Transverse colon (tissue), 4 donors: ENCODE data around the gene SIRT2. TPM values are rescaled to one million over a fixed set of nuclear protein-coding genes. Genes with fewer than 3 reads are reported as not detected.

ENCODE experiments used
- DNase-seq: peaks from one replicate; pipeline ENCODE4 v3.0.0-alpha.2; 2019
- H3K27ac ChIP-seq, 4 donors: fragments of 200-600 bp; sonication (generic); 2 replicates each; pipeline ENCODE4 v1.5.1; 2016 to 2018; ENCODE audit warnings: inconsistent platforms in 4 of 4
- H3K27me3 ChIP-seq: fragments of 200-600 bp; sonication (generic); 2 replicates; pipeline ENCODE4 v1.5.1; 2017; ENCODE audit warnings: inconsistent platforms
- H3K36me3 ChIP-seq, 4 donors: fragments of 200-600 bp; sonication (generic); 2 replicates each; pipeline ENCODE4 v1.5.1; 2017 to 2019; ENCODE audit warnings: inconsistent platforms in 4 of 4
- H3K4me1 ChIP-seq, 4 donors: fragments of 200-600 bp; sonication (generic); 2 replicates each; pipeline ENCODE4 v1.5.1; 2017 to 2020; ENCODE audit warnings: inconsistent platforms in 4 of 4
- H3K4me3 ChIP-seq, 4 donors: fragments of 200-600 bp; sonication (generic); 1 replicate in 1 of 4; 2 replicates in 3 of 4; pipeline versions ENCODE4 v1.5.1 to v1.6.1; 2017 to 2019; ENCODE audit warnings: inconsistent platforms in 4 of 4
- H3K9me3 ChIP-seq, 2 donors: fragments of 200-600 bp; sonication (generic); 2 replicates each; pipeline ENCODE4 v1.5.1; 2017 to 2019; ENCODE audit warnings: inconsistent platforms in 2 of 2
- CTCF ChIP-seq, 5 experiments: fragments of 200-600 bp in 3 of 5; fragments of 450-650 bp in 2 of 5; sonication (generic) in 3 of 5; IDR thresholded peaks; 1 replicate in 2 of 5; 2 replicates in 3 of 5; pipeline ENCODE4 v1.5.1; 2016 to 2017; ENCODE audit warnings: antibody characterized with exemption in 5 of 5, inconsistent platforms in 3 of 5, mild to moderate bottlenecking in 2 of 5, moderate library complexity in 1 of 5
- EP300 ChIP-seq: sonication (generic); formaldehyde crosslinking; IDR thresholded peaks from one replicate; pipeline ENCODE4 v1.6.1; 2017; ENCODE audit warnings: antibody characterized with exemption, low read depth
- POLR2A ChIP-seq: fragments of 450-650 bp; IDR thresholded peaks from one replicate; pipeline ENCODE4 v1.6.1; 2016; ENCODE audit warnings: antibody characterized with exemption, mild to moderate bottlenecking, moderate library complexity
- POLR2AphosphoS5 ChIP-seq, 3 donors: sonication (generic); formaldehyde crosslinking; IDR thresholded peaks; one replicate each; pipeline ENCODE4 v1.6.1; 2016; ENCODE audit warnings: antibody characterized with exemption in 3 of 3
- WGBS, 2 donors: methylation state at CpG; one replicate each; pipeline ENCODE4 v1.1.5; 2018; ENCODE audit warnings: low coverage in 1 of 2; 5-methylcytosine and 5-hydroxymethylcytosine counted together
- in situ Hi-C, 4 donors: fragments of 200-750 bp; cut with MboI; loops; one replicate each; pipeline versions ENCODE4 v1.15.0 to v1.15.1; 2017; ENCODE audit warnings: low sequenced_read_pairs in 3 of 4, low pct_ligation_motif_present in 1 of 4, low pct_unique_long_range_greater_than_20kb in 1 of 4
- intact Hi-C: fragments of 100-400 bp; cut with DNase I; formaldehyde crosslinking; loops from one replicate; pipeline ENCODE4 v1.15.1; 2023; ENCODE audit warnings: low total_unique reads
- total RNA-seq, 4 donors: library from RNA; depleted of rRNA; stranded (reverse); fragments of >200 nt; gene quantifications; one replicate each; pipeline ENCODE4 v1.1.0, GENCODE V29; 2016

Gene SIRT2
- total RNA-seq, 4 donors from 2014 or later, result 56.3 to 128 (median 64.2) TPM

- peak; percentile 21 to 32 (median 25) for TF ChIP-seq POLR2AphosphoS5 (IDR thresholded peaks at IDR 0.05)
- TF ChIP-seq CTCF (IDR thresholded peaks at IDR 0.05), result no peak
- Histone ChIP-seq H3K27me3 (no peaks in the 10 kb centered on the region), H3K9me3 (no peaks in the 10 kb centered on the region), H3K4me3 (peak overlapping the region; percentile 72 to 100 (median 93)), H3K27ac (peak overlapping the region; percentile 99 to 100 (median 100)), H3K36me3 (peaks cover 0 to 34% (median 15%) of the 10 kb centered on the region in 4 donors), H3K4me1 (peaks cover 23 to 53% (median 32%) of the 10 kb centered on the region in 4 donors)
- intact Hi-C loops (no loop called here), in situ Hi-C loops (no loop called here)
- peak; percentile 98 for DNase-seq
- 0% methylated on average over 14 of the region's 76 CpGs; no CpG with 5 or more reads in 1 of the 2 donors for WGBS, 2 donors
These were observed 50.1 kb downstream of the SIRT2 start for GRCh38 chr19:38849147-38849859.

GRCh38 chr19:38848299-38849146 lies 50.9 kb downstream of the SIRT2 start:
- WGBS, 2 donors, result 11 to 12% methylated on average over 10 to 22 of the region's 22 CpGs
- peaks cover 23 to 53% (median 32%) of the 10 kb centered on the region in 4 donors for H3K4me1 ChIP-seq
- in situ Hi-C loops, result no loop called here
- no peaks in the 10 kb centered on the region for H3K27me3 ChIP-seq
- TF ChIP-seq CTCF (IDR thresholded peaks at IDR 0.05), result no peak
- no peak for TF ChIP-seq POLR2A
- no peak for TF ChIP-seq EP300
- no peak for TF ChIP-seq POLR2AphosphoS5 (IDR thresholded peaks at IDR 0.05)
- H3K9me3 ChIP-seq, result no peaks in the 10 kb centered on the region
- peak overlapping the region; percentile 21 to 100 (median 84) for H3K4me3 ChIP-seq
- intact Hi-C loops, result no loop called here
- peak overlapping the region; percentile 99 to 100 (median 100) for H3K27ac ChIP-seq
- no peak for DNase-seq
- peaks cover 0 to 42% (median 19%) of the 10 kb centered on the region in 4 donors for H3K36me3 ChIP-seq

GRCh38 chr19:38846097-38846496 lies 53.3 kb downstream of the SIRT2 start:
- in situ Hi-C loops (no loop called here), intact Hi-C loops (no loop called here)
- Histone ChIP-seq H3K9me3 (no peaks in the 10 kb centered on the region), H3K4me1 (peaks cover 18 to 46% (median 27%) of the 10 kb centered on the region in 4 donors), H3K27ac (no peak overlapping the region), H3K4me3 (no peak overlapping the region), H3K27me3 (no peaks in the 10 kb centered on the region), H3K36me3 (peaks cover 0 to 66% (median 33%) of the 10 kb centered on the region in 4 donors)
- TF ChIP-seq CTCF (IDR thresholded peaks at IDR 0.05) (no peak), POLR2A (no peak), EP300 (no peak), POLR2AphosphoS5 (IDR thresholded peaks at IDR 0.05) (no peak)
- DNase-seq, result no peak
- WGBS, 2 donors, result 66 to 100% methylated on average over 1 to 2 of the region's 2 CpGs

GRCh38 chr19:38845374-38846024 lies 53.9 kb downstream of the SIRT2 start:
- peak overlapping the region in 1 of 4 donors; percentile 2 for H3K27ac ChIP-seq
- WGBS, 2 donors, result 94% methylated on average over 6 to 14 of the region's 14 CpGs
- H3K4me1 ChIP-seq, result peaks cover 15 to 42% (median 25%) of the 10 kb centered on the region in 4 donors
- H3K4me3 ChIP-seq, result no peak overlapping the region
- H3K9me3 ChIP-seq, result no peaks in the 10 kb centered on the region
- TF ChIP-seq EP300 (no peak), CTCF (IDR thresholded peaks at IDR 0.05) (no peak)
- no peak for DNase-seq
- H3K27me3 ChIP-seq, result no peaks in the 10 kb centered on the region
- H3K36me3 ChIP-seq, result peaks cover 0 to 71% (median 36%) of the 10 kb centered on the region in 4 donors
- intact Hi-C loops (no loop called here), in situ Hi-C loops (no loop called here)
